HL-60 (cell line): ENCODE measurements around the gene CLIP2.
"Not testable (repeated sequence)": the region's sequence is repeated elsewhere in the genome, so short reads cannot be mapped to it uniquely, and the experiment has no call there.

Experiments used
- DNase-seq, 2 experiments: peaks; one replicate each; pipeline ENCODE4 v3.0.0-alpha.2; 2010 to 2020; ENCODE audit warnings: low read depth in 1 of 2, low spot score in 1 of 2
- H3K27ac ChIP-seq: fragments of 250-450 bp; sonication (Bioruptor Pico); replicated peaks from 2 replicates; pipeline ENCODE4 v1.5.1; 2020; ENCODE audit warnings: mild to moderate bottlenecking, moderate library complexity
- H3K27me3 ChIP-seq: fragments of 250-450 bp; sonication (Bioruptor Pico); 2 replicates; pipeline ENCODE4 v1.5.1; 2021; ENCODE audit warnings: mild to moderate bottlenecking, moderate library complexity; ENCODE audit not compliant: insufficient read depth, poor library complexity, severe bottlenecking
- H3K4me3 ChIP-seq: replicated peaks from 2 replicates; pipeline ENCODE4 v1.5.1; 2011; ENCODE audit warnings: mild to moderate bottlenecking, control low read depth, low read length; ENCODE audit not compliant: insufficient read depth
- CTCF ChIP-seq: IDR thresholded peaks from one replicate; pipeline ENCODE4 v1.5.1; 2011; ENCODE audit warnings: low read length, control low read depth, inconsistent platforms; ENCODE audit not compliant: insufficient read depth
- GABPA ChIP-seq: IDR thresholded peaks from 2 replicates; pipeline ENCODE4 v1.6.1; 2012; ENCODE audit warnings: low read depth
- POLR2AphosphoS5 ChIP-seq: IDR thresholded peaks from 2 replicates; pipeline ENCODE4 v1.6.1; 2012; ENCODE audit warnings: low read depth
- REST ChIP-seq: IDR thresholded peaks from 2 replicates; pipeline ENCODE4 v1.6.1; 2012; ENCODE audit warnings: low read depth; ENCODE audit not compliant: insufficient replicate concordance
- SPI1 ChIP-seq: IDR thresholded peaks from 2 replicates; pipeline ENCODE4 v1.6.1; 2012; ENCODE audit warnings: low read depth, mild to moderate bottlenecking, borderline replicate concordance

CLIP2 gene

GRCh38 chr7:74388880-74389415 lies 99.7 kb downstream of the CLIP2 start:
- DNase-seq: no peak
- Histone ChIP-seq H3K4me3 (no peak overlapping the region), H3K27me3 (no peaks in the 10 kb centered on the region), H3K27ac (no peak overlapping the region)
- TF ChIP-seq CTCF (no peak), GABPA (no peak), POLR2AphosphoS5 (no peak), REST (no peak), SPI1 (no peak)

GRCh38 chr7:74393722-74394121 lies 104.5 kb downstream of the CLIP2 start:
- not testable (repeated sequence) for H3K27me3 ChIP-seq, H3K27ac ChIP-seq, H3K4me3 ChIP-seq
- DNase-seq: peak in 1 of 2 experiments; percentile 26

GRCh38 chr7:74394601-74395000 lies 105.4 kb downstream of the CLIP2 start:
- H3K27ac ChIP-seq, H3K27me3 ChIP-seq, H3K4me3 ChIP-seq: not testable (repeated sequence)
- peak in 1 of 2 experiments; percentile 23 for DNase-seq

GRCh38 chr7:74395745-74396311 lies 106.6 kb downstream of the CLIP2 start:
- DNase-seq: no peak
- Histone ChIP-seq H3K27me3 (no peaks in the 10 kb centered on the region), H3K4me3 (no peak overlapping the region), H3K27ac (no peak overlapping the region)
- TF ChIP-seq REST (no peak), GABPA (no peak)

- Histone ChIP-seq H3K4me3 (no peak overlapping the region), H3K27me3 (no peaks in the 10 kb centered on the region), H3K27ac (no peak overlapping the region)
- TF ChIP-seq POLR2AphosphoS5: no peak
- TF ChIP-seq REST: no peak
- TF ChIP-seq GABPA: no peak
- TF ChIP-seq CTCF: no peak
- no peak for TF ChIP-seq SPI1
- DNase-seq: no peak
Observed at GRCh38 chr7:74396993-74397392, 107.8 kb downstream of the CLIP2 start.
